ENCODE data around the gene MAGEF1.

MAGEF1 gene

DNA sequence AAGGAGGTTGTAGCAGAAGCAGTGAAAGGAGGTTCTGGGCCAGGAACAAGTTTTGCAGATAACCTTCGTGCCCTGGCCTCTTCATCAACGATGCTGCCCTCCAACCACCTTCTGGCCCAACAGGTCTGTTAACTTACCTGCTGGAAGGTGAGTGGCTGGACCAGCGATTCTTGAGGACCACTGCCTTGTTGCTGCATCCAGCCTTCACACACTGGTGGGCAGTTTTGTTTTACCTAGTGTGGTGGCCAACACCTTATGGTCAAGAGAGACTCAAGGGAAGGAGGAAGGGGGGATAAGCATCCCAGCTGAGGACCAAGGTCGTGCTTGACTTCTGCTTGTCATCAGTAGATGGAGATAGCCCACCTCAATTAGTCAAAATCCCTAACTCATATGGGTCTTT, 7.8 kb upstream of the MAGEF1 start:
- no peak for DNase-seq

DNA sequence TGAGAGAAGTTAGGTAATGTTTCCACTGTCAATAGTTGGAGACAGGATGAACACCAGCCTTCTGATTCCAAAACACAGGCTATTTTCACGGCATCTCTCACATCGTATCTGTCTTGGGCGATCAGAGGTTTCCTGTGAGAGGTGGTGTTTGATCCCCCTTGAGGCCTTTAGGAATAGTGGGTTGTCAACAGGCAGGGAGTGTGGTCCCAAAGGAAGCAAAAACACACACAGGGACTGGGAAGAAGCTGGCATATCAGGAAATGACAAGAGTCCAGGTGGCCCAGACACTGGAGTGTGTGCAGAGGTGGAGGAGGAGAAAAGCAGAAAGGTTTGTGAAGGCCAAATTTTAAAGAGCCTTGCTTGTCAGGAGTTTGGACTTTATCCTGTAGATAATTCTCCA, 6.6 kb upstream of the MAGEF1 start:
- no peak for DNase-seq

GRCh38 chr3:184717399-184717983, 5.6 kb upstream of the MAGEF1 start:
- no peak for DNase-seq

- DNase-seq, result no peak
Measured at GRCh38 chr3:184716622-184717398, 4.9 kb upstream of the MAGEF1 start.

GRCh38 chr3:184715943-184716621, 4.2 kb upstream of the MAGEF1 start:
- no peak for DNase-seq

DNA sequence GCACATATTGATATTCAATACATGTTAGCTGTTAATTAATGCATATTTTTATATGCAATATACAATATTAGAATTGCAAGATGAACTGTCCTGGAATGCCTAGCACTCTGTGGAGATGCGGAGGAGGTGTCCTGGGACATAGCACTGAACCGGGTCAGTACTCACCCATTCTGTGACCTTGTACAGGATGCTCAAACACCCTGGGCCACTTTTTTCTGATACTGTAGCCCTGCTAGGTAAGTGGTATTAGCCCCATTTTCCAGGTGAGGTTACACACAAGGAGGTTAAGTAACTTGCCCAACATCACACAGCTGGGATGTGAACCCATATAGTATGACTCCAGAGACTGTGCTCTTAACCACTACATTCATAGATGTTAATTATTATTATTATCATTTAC, 1.7 kb upstream of the MAGEF1 start:
- DNase-seq, result no peak

GRCh38 chr3:184713040-184713355, 1.1 kb upstream of the MAGEF1 start:
- DNase-seq, result no peak

- no peak for DNase-seq
Measured at GRCh38 chr3:184712248-184713039, 580 bp upstream of the MAGEF1 start.

GRCh38 chr3:184710870-184711492, 883 bp downstream of the MAGEF1 start:
- DNase-seq, result no peak

DNA sequence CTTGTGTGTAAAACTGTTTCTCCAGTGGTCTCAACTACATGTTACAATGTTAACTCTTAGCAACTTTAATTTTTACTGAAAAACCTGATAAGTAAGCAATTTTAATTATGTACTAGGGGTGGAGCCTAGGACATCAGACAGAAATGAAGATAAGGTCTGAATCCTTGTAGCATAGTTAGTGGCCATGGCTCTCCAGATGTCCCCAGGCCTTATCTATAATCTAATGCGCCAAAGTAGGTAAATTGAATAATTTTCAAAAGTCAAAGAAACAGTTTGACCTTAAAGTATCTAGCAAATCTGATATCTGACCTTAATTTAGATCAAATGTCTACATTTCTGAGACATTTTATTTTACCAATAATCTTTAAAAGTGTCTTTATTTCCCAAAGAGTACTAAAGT, 8.2 kb downstream of the MAGEF1 start:
- DNase-seq, result no peak

GRCh38 chr3:184700759-184701158, 11.1 kb downstream of the MAGEF1 start:
- no peak for DNase-seq

GRCh38 chr3:184697845-184698244, 14.0 kb downstream of the MAGEF1 start:
- no peak for DNase-seq

DNA sequence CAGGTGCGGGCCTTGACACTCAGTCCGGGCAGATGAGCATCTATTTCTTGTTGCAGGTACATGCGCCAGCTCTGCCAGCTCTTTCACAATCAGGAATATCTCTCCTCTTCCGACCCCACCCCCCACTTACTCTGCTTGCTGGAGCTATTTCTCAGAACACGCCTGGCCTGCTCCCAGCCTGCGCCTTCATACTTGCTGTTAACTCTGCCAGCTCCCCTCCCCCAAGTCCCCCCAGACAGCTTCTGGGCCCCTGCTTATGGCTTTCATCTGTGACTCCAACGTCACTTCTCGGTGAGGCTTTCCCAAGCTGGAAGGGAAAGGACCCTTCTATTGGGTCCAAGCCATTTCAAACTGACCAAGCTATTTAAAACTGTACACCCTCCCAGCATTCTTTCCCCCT, 15.2 kb downstream of the MAGEF1 start:
- no peak for DNase-seq

DNA sequence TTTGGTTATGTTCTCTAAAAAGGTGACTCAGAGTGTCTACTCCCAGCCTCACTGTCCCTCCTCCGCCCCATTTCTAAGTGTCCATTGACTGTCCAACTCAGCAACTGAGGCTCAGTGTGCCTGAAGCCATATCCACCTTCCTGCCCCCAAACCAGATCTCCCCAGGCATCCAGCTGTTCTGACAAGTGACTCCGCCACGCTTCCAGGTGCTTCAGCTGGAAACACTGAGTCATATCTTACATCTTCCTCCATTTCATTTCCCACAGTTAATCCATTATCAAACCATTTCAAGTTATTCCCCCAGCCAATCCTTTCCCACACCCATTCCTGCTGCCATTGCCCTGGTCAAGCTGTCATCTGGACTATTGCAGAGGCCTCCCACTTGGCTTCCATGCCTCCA, 17.1 kb downstream of the MAGEF1 start:
- DNase-seq, result no peak

- DNase-seq, result no peak
Measured at GRCh38 chr3:184694133-184694665, 17.7 kb downstream of the MAGEF1 start.

- DNase-seq, result no peak
Measured at GRCh38 chr3:184693011-184693975, 18.6 kb downstream of the MAGEF1 start.

DNA sequence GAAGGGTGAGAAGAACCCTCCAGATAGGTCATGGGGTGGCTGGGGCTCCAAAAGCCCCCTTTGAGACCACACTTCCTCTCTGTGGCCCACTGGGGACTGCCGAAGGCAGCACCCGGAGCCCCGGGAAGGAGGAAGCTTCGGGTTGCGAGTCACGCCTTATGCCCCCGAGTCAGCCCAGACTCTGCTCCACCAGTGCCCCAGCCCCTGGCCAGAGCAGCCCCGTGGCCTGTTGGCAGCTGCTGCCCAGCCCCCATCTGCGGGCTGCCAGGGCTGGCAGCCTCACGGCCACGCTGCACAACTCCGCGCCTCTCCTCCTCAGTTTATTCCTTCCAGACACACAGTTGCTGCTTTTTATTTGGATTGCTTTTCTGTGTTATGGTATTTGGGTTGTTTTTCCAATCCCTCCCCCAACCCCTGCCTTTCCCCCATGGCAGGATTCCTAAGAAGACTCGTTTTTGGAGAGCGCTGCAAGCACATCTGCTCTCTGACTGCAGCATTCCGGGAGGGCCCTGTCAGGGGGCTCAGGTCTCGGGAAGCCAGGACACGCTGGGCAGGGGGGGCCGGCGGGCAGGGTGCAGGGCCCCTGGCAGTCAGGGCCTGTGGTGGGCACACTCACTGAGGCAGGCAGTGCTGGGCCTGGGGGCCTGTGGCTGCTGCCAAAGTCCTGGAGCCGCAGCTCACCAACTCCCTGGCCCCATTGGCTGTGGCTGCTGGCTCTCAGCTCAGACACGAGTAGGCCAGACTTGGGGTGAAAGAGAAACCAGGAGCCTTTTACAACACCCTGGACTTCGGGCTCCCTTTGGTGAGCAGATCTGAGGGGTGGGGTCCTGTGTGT, 20.2 kb downstream of the MAGEF1 start:
- DNase-seq, result no peak

- DNase-seq, result no peak
Measured at GRCh38 chr3:184690192-184690883, 21.5 kb downstream of the MAGEF1 start.

- no peak for DNase-seq
Measured at GRCh38 chr3:184688882-184689271, 23.0 kb downstream of the MAGEF1 start.
